ENCODE results near the gene EFCAB6.

The EFCAB6 gene

GRCh38 chr22:43507235-43507634, 304.9 kb downstream of the EFCAB6 start:
- no peak for DNase-seq (ENCODE audit: insufficient read length, low spot score)
- TF ChIP-seq POU2F2 (IDR thresholded peaks at IDR 0.05; ENCODE audit: low read depth, low read length) (no peak), POLR2A (IDR thresholded peaks at IDR 0.05; ENCODE audit: low read depth, low read length) (no peak), SPI1 (IDR thresholded peaks at IDR 0.05; ENCODE audit: low read depth, low read length) (no peak), PAX5 (IDR thresholded peaks at IDR 0.05; ENCODE audit: insufficient read depth, low read length, severe bottlenecking) (no peak), TAF1 (IDR thresholded peaks at IDR 0.05; ENCODE audit: low read depth, low read length) (no peak), POLR2AphosphoS5 (IDR thresholded peaks at IDR 0.05; ENCODE audit: low read depth, low read length) (no peak)
- FAIRE-seq: no peak

GRCh38 chr22:43506487-43506886, 305.6 kb downstream of the EFCAB6 start:
- FAIRE-seq (no peak), DNase-seq (ENCODE audit: insufficient read length, low spot score) (no peak)
- TF ChIP-seq POLR2AphosphoS5 (IDR thresholded peaks at IDR 0.05; ENCODE audit: low read depth, low read length): no peak
- no peak for TF ChIP-seq POU2F2 (IDR thresholded peaks at IDR 0.05; ENCODE audit: low read depth, low read length)
- no peak for TF ChIP-seq PAX5 (IDR thresholded peaks at IDR 0.05; ENCODE audit: insufficient read depth, low read length, severe bottlenecking)
- TF ChIP-seq TAF1 (IDR thresholded peaks at IDR 0.05; ENCODE audit: low read depth, low read length): no peak
- no peak for TF ChIP-seq POLR2A (IDR thresholded peaks at IDR 0.05; ENCODE audit: low read depth, low read length)
- no peak for TF ChIP-seq SPI1 (IDR thresholded peaks at IDR 0.05; ENCODE audit: low read depth, low read length)

- TF ChIP-seq POLR2A (IDR thresholded peaks at IDR 0.05; ENCODE audit: low read depth, low read length) (no peak), POLR2AphosphoS5 (IDR thresholded peaks at IDR 0.05; ENCODE audit: low read depth, low read length) (no peak)
- DNase-seq (ENCODE audit: insufficient read length, low spot score) (no peak), FAIRE-seq (no peak)
These were observed 306.2 kb downstream of the EFCAB6 start for GRCh38 chr22:43505896-43506295.

- FAIRE-seq (no peak), DNase-seq (ENCODE audit: insufficient read length, low spot score) (no peak)
- TF ChIP-seq TAF1 (IDR thresholded peaks at IDR 0.05; ENCODE audit: low read depth, low read length) (no peak), POLR2AphosphoS5 (IDR thresholded peaks at IDR 0.05; ENCODE audit: low read depth, low read length) (no peak), PAX5 (IDR thresholded peaks at IDR 0.05; ENCODE audit: insufficient read depth, low read length, severe bottlenecking) (no peak), POU2F2 (IDR thresholded peaks at IDR 0.05; ENCODE audit: low read depth, low read length) (no peak), SPI1 (IDR thresholded peaks at IDR 0.05; ENCODE audit: low read depth, low read length) (no peak), POLR2A (IDR thresholded peaks at IDR 0.05; ENCODE audit: low read depth, low read length) (no peak)
These were observed 306.7 kb downstream of the EFCAB6 start for GRCh38 chr22:43505423-43505822.

GRCh38 chr22:43504666-43505261, 307.3 kb downstream of the EFCAB6 start:
- TF ChIP-seq POLR2A (IDR thresholded peaks at IDR 0.05; ENCODE audit: low read depth, low read length) (no peak), TAF1 (IDR thresholded peaks at IDR 0.05; ENCODE audit: low read depth, low read length) (no peak), PAX5 (IDR thresholded peaks at IDR 0.05; ENCODE audit: insufficient read depth, low read length, severe bottlenecking) (no peak), SPI1 (IDR thresholded peaks at IDR 0.05; ENCODE audit: low read depth, low read length) (no peak), POLR2AphosphoS5 (IDR thresholded peaks at IDR 0.05; ENCODE audit: low read depth, low read length) (no peak), POU2F2 (IDR thresholded peaks at IDR 0.05; ENCODE audit: low read depth, low read length) (no peak)
- DNase-seq (ENCODE audit: insufficient read length, low spot score): no peak
- no peak for FAIRE-seq

GRCh38 chr22:43504068-43504467, 308.0 kb downstream of the EFCAB6 start:
- TF ChIP-seq POLR2AphosphoS5 (IDR thresholded peaks at IDR 0.05; ENCODE audit: low read depth, low read length): no peak
- DNase-seq (ENCODE audit: insufficient read length, low spot score): no peak
- FAIRE-seq: no peak

GRCh38 chr22:43502306-43502874, 309.7 kb downstream of the EFCAB6 start:
- DNase-seq (ENCODE audit: insufficient read length, low spot score) (no peak), FAIRE-seq (no peak)
- no peak for TF ChIP-seq SPI1 (IDR thresholded peaks at IDR 0.05; ENCODE audit: low read depth, low read length)
- TF ChIP-seq TAF1 (IDR thresholded peaks at IDR 0.05; ENCODE audit: low read depth, low read length): no peak
- TF ChIP-seq POLR2A (IDR thresholded peaks at IDR 0.05; ENCODE audit: low read depth, low read length): no peak
- TF ChIP-seq POLR2AphosphoS5 (IDR thresholded peaks at IDR 0.05; ENCODE audit: low read depth, low read length): no peak
- TF ChIP-seq POU2F2 (IDR thresholded peaks at IDR 0.05; ENCODE audit: low read depth, low read length): no peak

- no peak for TF ChIP-seq SPI1 (IDR thresholded peaks at IDR 0.05; ENCODE audit: low read depth, low read length)
- TF ChIP-seq POLR2AphosphoS5 (IDR thresholded peaks at IDR 0.05; ENCODE audit: low read depth, low read length): no peak
- TF ChIP-seq POLR2A (IDR thresholded peaks at IDR 0.05; ENCODE audit: low read depth, low read length): no peak
- no peak for TF ChIP-seq POU2F2 (IDR thresholded peaks at IDR 0.05; ENCODE audit: low read depth, low read length)
- TF ChIP-seq TAF1 (IDR thresholded peaks at IDR 0.05; ENCODE audit: low read depth, low read length): no peak
- TF ChIP-seq PAX5 (IDR thresholded peaks at IDR 0.05; ENCODE audit: insufficient read depth, low read length, severe bottlenecking): no peak
- FAIRE-seq (no peak), DNase-seq (ENCODE audit: insufficient read length, low spot score) (no peak)
These were observed 310.2 kb downstream of the EFCAB6 start for GRCh38 chr22:43501878-43502277.

- DNase-seq (ENCODE audit: insufficient read length, low spot score): no peak
- FAIRE-seq: no peak
- TF ChIP-seq POLR2AphosphoS5 (IDR thresholded peaks at IDR 0.05; ENCODE audit: low read depth, low read length) (no peak), POLR2A (IDR thresholded peaks at IDR 0.05; ENCODE audit: low read depth, low read length) (no peak), TAF1 (IDR thresholded peaks at IDR 0.05; ENCODE audit: low read depth, low read length) (no peak), SPI1 (IDR thresholded peaks at IDR 0.05; ENCODE audit: low read depth, low read length) (no peak)
These were observed 311.0 kb downstream of the EFCAB6 start for GRCh38 chr22:43500792-43501785.

Measured in GM12891 (cell line).